Adrenal gland (tissue), 5 donors: ENCODE measurements around the gene STK32C.

Experiments
- CTCF ChIP-seq, 6 experiments: fragments of 450-650 bp in 4 of 6; fragments of 200-600 bp in 2 of 6; sonication (generic) in 1 of 6; IDR thresholded peaks; 1 replicate in 5 of 6; 2 replicates in 1 of 6; pipeline versions ENCODE4 v1.5.1 to v1.8.0; 2016 to 2021; ENCODE audit warnings: antibody characterized with exemption in 6 of 6, mild to moderate bottlenecking in 2 of 6, moderate library complexity in 1 of 6
- POLR2A ChIP-seq, 2 donors: fragments of 450-650 bp; IDR thresholded peaks; one replicate each; pipeline ENCODE4 v1.6.1; 2017; ENCODE audit warnings: antibody characterized with exemption in 2 of 2, mild to moderate bottlenecking in 2 of 2, moderate library complexity in 1 of 2
- donor health status: DM: no; HTN: no; CAD: no.

DNA sequence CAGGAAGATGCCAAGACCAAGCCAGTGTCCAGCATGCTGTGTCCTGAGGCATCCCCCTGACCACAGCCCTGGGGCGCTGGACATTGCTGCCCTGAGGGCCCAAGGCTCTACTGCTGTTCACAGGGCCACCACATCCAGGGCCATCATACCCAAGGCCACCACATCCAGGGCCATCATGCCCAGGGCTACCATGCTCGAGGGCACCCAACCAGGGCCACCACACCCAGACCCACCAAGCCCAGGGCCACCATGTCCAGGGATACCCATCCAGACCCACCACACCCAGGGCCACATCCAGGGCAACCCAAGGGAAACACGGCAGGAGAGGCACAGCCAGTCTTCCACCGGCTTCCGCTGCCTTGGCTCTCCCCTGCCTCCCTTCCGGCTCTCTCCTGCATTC lies 17.1 kb downstream of the STK32C start:
- TF ChIP-seq CTCF (IDR thresholded peaks at IDR 0.05) (no peak), POLR2A (IDR thresholded peaks at IDR 0.05) (no peak)
